OCI-LY1 (cell line): ENCODE data around the gene GNG4.

Experiments
- CTCF ChIP-seq: fragments of 200-600 bp; sonication (generic), shearing (Covaris generic); IDR thresholded peaks from 2 replicates; pipeline ENCODE4 v1.5.1; 2017; ENCODE audit warnings: mild to moderate bottlenecking, antibody characterized with exemption, low read length, moderate library complexity, mixed read lengths
- EZH2 ChIP-seq: fragments of 200-600 bp; sonication (generic), shearing (Covaris generic); IDR thresholded peaks from 2 replicates; pipeline ENCODE4 v1.8.0; 2017; ENCODE audit warnings: borderline replicate concordance, mixed run types, mild to moderate bottlenecking, antibody characterized with exemption, low read length, moderate library complexity, mixed read lengths

- TF ChIP-seq EZH2 (no peak), CTCF (no peak)
Measured at GRCh38 chr1:235510823-235511222, 138.8 kb downstream of the GNG4 start.
